SK-N-MC (cell line): ENCODE measurements around the gene COQ4.

Experiments
- EZH2 ChIP-seq: fragments of 200-600 bp; sonication (generic); IDR thresholded peaks from one replicate; pipeline ENCODE4 v1.6.1; 2017; ENCODE audit warnings: antibody characterized with exemption
- POLR2AphosphoS5 ChIP-seq: IDR thresholded peaks from 2 replicates; pipeline ENCODE4 v1.6.1; 2012; ENCODE audit warnings: mild to moderate bottlenecking, low read depth, low read length, borderline replicate concordance

- TF ChIP-seq EZH2, result no peak
- TF ChIP-seq POLR2AphosphoS5, result no peak
Measured at GRCh38 chr9:128362774-128363173, 40.1 kb downstream of the COQ4 start.
